Natural killer cell (primary cell): ENCODE data around the gene SMYD2. TPM values are rescaled to one million over a fixed set of nuclear protein-coding genes. Genes with fewer than 3 reads are reported as not detected.

ENCODE experiments used
- ATAC-seq, 3 donors: fragments of 150-1000 bp in 2 of 3; fragments of 200-7000 bp in 1 of 3; cut with Tn5 transposase; 1 replicate in 1 of 3; 2 replicates in 2 of 3; pipeline ENCODE4 v1.10.0; 2021; ENCODE audit warnings: mild to moderate bottlenecking in 2 of 3, moderate library complexity in 2 of 3
- DNase-seq, 2 donors: peaks; one replicate each; pipeline versions ENCODE4 v3.0.0 to v3.0.0-alpha.2; 2013 to 2021; ENCODE audit warnings: mixed read lengths in 1 of 2
- H3K27ac ChIP-seq: one replicate; pipeline ENCODE4 v1.5.1; 2013; ENCODE audit warnings: mild to moderate bottlenecking, low read length
- H3K27me3 ChIP-seq: one replicate; pipeline ENCODE4 v1.6.1; 2013; ENCODE audit warnings: low read length; ENCODE audit not compliant: control insufficient read depth, insufficient read depth
- H3K36me3 ChIP-seq: one replicate; pipeline ENCODE4 v1.6.1; 2013; ENCODE audit warnings: low read length; ENCODE audit not compliant: control insufficient read depth, insufficient read depth
- H3K4me1 ChIP-seq: one replicate; pipeline ENCODE4 v1.6.1; 2013; ENCODE audit warnings: low read length; ENCODE audit not compliant: control insufficient read depth, insufficient read depth
- H3K4me3 ChIP-seq: one replicate; pipeline ENCODE4 v1.5.1; 2013; ENCODE audit warnings: low read length
- H3K9me3 ChIP-seq: one replicate; pipeline ENCODE4 v1.6.1; 2013; ENCODE audit warnings: low read length; ENCODE audit not compliant: control insufficient read depth, insufficient read depth
- H3K27ac Mint-ChIP-seq, 2 donors: one replicate each; pipeline ENCODE4 v1.8.0; 2022; ENCODE audit warnings: mild to moderate bottlenecking in 2 of 2, mixed read lengths in 2 of 2, moderate library complexity in 1 of 2
- H3K27me3 Mint-ChIP-seq, 2 donors: one replicate each; pipeline ENCODE4 v1.8.0; 2022; ENCODE audit warnings: low read depth in 2 of 2, mixed read lengths in 2 of 2
- H3K36me3 Mint-ChIP-seq: one replicate; pipeline ENCODE4 v1.8.0; 2022; ENCODE audit warnings: mixed read lengths
- H3K4me1 Mint-ChIP-seq, 2 donors: one replicate each; pipeline ENCODE4 v1.8.0; 2022; ENCODE audit warnings: mixed read lengths in 2 of 2
- H3K4me3 Mint-ChIP-seq: one replicate; pipeline ENCODE4 v1.8.0; 2022; ENCODE audit warnings: mild to moderate bottlenecking, moderate library complexity, mixed read lengths
- H3K9me3 Mint-ChIP-seq, 2 donors: one replicate each; pipeline ENCODE4 v1.8.0; 2022; ENCODE audit warnings: mixed read lengths in 2 of 2
- WGBS: methylation state at CpG from one replicate; pipeline ENCODE4 v1.1.7; 2013; ENCODE audit warnings: missing lambda C conversion rate; ENCODE audit not compliant: insufficient coverage; 5-methylcytosine and 5-hydroxymethylcytosine counted together
- intact Hi-C: fragments of 100-400 bp; cut with micrococcal nuclease; formaldehyde crosslinking; loops from one replicate; pipeline ENCODE4 v1.14.2; 2022
- total RNA-seq, 4 donors: library from RNA; stranded (reverse); fragments of 120-200 nt in 1 of 4; gene quantifications; one replicate each; pipeline versions ENCODE4 v1.2.3 to v1.2.4, GENCODE V29; 2013 to 2022
- TF ChIP-seq, protein P1 (sequence below): fragments of 200-600 bp; IDR thresholded peaks from one replicate; pipeline ENCODE4 v1.8.0; 2022; ENCODE audit warnings: antibody characterized with exemption

The SMYD2 gene
- total RNA-seq, 3 donors from 2014 or later (not counting 1 experiment from before 2014, with no cell fraction given) = 23.1 to 27.8 (median 26.9) TPM

DNA sequence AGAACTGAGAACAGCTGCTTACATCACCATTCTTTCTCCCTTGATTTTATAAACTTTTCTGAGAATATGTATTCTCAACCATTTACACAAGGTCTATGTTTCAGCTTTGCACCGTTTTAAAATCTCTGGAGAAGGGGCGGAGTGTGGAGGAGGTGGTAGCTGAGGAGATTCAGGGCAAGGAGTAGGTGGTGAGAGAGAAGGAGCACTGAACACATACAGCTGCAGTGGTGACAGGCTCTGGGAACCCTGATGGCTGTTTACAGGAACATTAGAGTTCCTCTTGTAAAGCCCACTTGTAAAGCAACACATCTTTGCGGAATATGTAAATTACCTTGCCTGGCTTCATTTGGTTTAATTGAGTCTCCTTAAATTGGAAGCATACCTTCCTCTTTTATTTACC, 89.7 kb downstream of the SMYD2 start:
- H3K36me3 ChIP-seq = no peaks in the 10 kb centered on the region
- 87% methylated on average over 3 of the region's 3 CpGs for WGBS
- H3K9me3 Mint-ChIP-seq = no peaks in the 10 kb centered on the region
- H3K4me1 Mint-ChIP-seq = no peaks in the 10 kb centered on the region
- H3K27me3 ChIP-seq = no peaks in the 10 kb centered on the region
- no peak overlapping the region for H3K27ac ChIP-seq
- H3K27ac Mint-ChIP-seq = no peak overlapping the region
- H3K36me3 Mint-ChIP-seq = no peaks in the 10 kb centered on the region
- intact Hi-C loops = no loop called here
- H3K4me3 ChIP-seq = no peak overlapping the region
- H3K9me3 ChIP-seq = no peaks in the 10 kb centered on the region
- H3K27me3 Mint-ChIP-seq = peaks cover 8 to 26% of the 10 kb centered on the region in 2 donors
- ATAC-seq (no peak), DNase-seq (no peak)
- TF ChIP-seq, protein P1, sequence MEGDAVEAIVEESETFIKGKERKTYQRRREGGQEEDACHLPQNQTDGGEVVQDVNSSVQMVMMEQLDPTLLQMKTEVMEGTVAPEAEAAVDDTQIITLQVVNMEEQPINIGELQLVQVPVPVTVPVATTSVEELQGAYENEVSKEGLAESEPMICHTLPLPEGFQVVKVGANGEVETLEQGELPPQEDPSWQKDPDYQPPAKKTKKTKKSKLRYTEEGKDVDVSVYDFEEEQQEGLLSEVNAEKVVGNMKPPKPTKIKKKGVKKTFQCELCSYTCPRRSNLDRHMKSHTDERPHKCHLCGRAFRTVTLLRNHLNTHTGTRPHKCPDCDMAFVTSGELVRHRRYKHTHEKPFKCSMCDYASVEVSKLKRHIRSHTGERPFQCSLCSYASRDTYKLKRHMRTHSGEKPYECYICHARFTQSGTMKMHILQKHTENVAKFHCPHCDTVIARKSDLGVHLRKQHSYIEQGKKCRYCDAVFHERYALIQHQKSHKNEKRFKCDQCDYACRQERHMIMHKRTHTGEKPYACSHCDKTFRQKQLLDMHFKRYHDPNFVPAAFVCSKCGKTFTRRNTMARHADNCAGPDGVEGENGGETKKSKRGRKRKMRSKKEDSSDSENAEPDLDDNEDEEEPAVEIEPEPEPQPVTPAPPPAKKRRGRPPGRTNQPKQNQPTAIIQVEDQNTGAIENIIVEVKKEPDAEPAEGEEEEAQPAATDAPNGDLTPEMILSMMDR = no peak
- no peak overlapping the region for H3K4me3 Mint-ChIP-seq
- H3K4me1 ChIP-seq = no peaks in the 10 kb centered on the region

GRCh38 chr1:214372092-214372491, 91.1 kb downstream of the SMYD2 start:
- no peaks in the 10 kb centered on the region for H3K4me1 Mint-ChIP-seq
- peaks cover 3 to 15% of the 10 kb centered on the region in 2 donors for H3K27me3 Mint-ChIP-seq
- no peaks in the 10 kb centered on the region for H3K36me3 ChIP-seq
- ATAC-seq = no peak
- no peaks in the 10 kb centered on the region for H3K9me3 Mint-ChIP-seq
- TF ChIP-seq, protein P1 = no peak
- H3K4me3 ChIP-seq = no peak overlapping the region
- no peaks in the 10 kb centered on the region for H3K36me3 Mint-ChIP-seq
- no peak overlapping the region for H3K27ac ChIP-seq
- H3K4me1 ChIP-seq = no peaks in the 10 kb centered on the region
- H3K27me3 ChIP-seq = no peaks in the 10 kb centered on the region
- no peak overlapping the region for H3K27ac Mint-ChIP-seq
- intact Hi-C loops = no loop called here
- no peak for DNase-seq
- WGBS = 83% methylated on average over 4 of the region's 5 CpGs
- no peak overlapping the region for H3K4me3 Mint-ChIP-seq
- no peaks in the 10 kb centered on the region for H3K9me3 ChIP-seq

DNA sequence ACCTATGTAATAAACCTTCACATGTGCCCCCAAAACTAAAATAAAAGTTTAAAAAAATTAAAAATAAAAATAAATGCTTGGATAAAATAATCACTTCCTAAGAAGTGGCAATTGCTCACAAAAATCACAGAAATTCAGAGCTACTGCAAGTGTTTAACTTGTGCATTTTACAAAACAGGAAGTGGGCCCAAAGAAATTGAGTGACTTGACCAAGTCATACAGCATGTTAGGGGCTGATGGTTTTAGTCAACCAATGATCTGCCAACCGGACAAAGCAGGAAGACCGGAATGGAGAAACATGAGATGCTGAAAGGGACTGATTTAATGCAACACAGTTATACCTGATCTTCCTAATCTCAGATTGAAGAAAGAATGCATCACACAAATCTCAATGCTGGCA, 96.5 kb downstream of the SMYD2 start:
- DNase-seq = no peak
- no peaks in the 10 kb centered on the region for H3K9me3 ChIP-seq
- no peaks in the 10 kb centered on the region for H3K27me3 ChIP-seq
- H3K27me3 Mint-ChIP-seq = no peaks in the 10 kb centered on the region
- 90% methylated on average over 2 of the region's 2 CpGs for WGBS
- H3K4me1 Mint-ChIP-seq = no peaks in the 10 kb centered on the region
- H3K4me3 Mint-ChIP-seq = no peak overlapping the region
- H3K4me3 ChIP-seq = no peak overlapping the region
- ATAC-seq = no peak
- H3K36me3 ChIP-seq = no peaks in the 10 kb centered on the region
- TF ChIP-seq, protein P1 = no peak
- no peaks in the 10 kb centered on the region for H3K4me1 ChIP-seq
- H3K27ac ChIP-seq = no peak overlapping the region
- H3K9me3 Mint-ChIP-seq = no peaks in the 10 kb centered on the region
- intact Hi-C loops = no loop called here
- H3K36me3 Mint-ChIP-seq = no peaks in the 10 kb centered on the region
- H3K27ac Mint-ChIP-seq = no peak overlapping the region

GRCh38 chr1:214377886-214378285, 96.9 kb downstream of the SMYD2 start:
- 96% methylated on average over 8 of the region's 9 CpGs for WGBS
- Histone ChIP-seq H3K27ac (no peak overlapping the region), H3K4me1 (no peaks in the 10 kb centered on the region), H3K36me3 (no peaks in the 10 kb centered on the region), H3K9me3 (no peaks in the 10 kb centered on the region), H3K4me3 (no peak overlapping the region), H3K27me3 (no peaks in the 10 kb centered on the region)
- intact Hi-C loops = no loop called here
- no peaks in the 10 kb centered on the region for H3K27me3 Mint-ChIP-seq
- H3K27ac Mint-ChIP-seq = no peak overlapping the region
- ATAC-seq (no peak), DNase-seq (no peak)
- H3K4me3 Mint-ChIP-seq = no peak overlapping the region
- no peaks in the 10 kb centered on the region for H3K9me3 Mint-ChIP-seq
- no peaks in the 10 kb centered on the region for H3K4me1 Mint-ChIP-seq
- TF ChIP-seq, protein P1 = no peak
- H3K36me3 Mint-ChIP-seq = no peaks in the 10 kb centered on the region
